ENCODE results near the gene PIGQ.
"Not testable (repeated sequence)": the region's sequence is repeated elsewhere in the genome, so short reads cannot be mapped to it uniquely, and the experiment has no call there.

PIGQ gene

GRCh38 chr16:597655-598054, 27.9 kb downstream of the PIGQ start:
- DNase-seq (ENCODE audit: low spot score in 2 of 2); H3K4me1 ChIP-seq; H3K36me3 ChIP-seq (replicated peaks); in situ Hi-C loops (cut with MboI; ENCODE audit: low sequenced_read_pairs); H3K4me3 ChIP-seq; H3K27me3 ChIP-seq (ENCODE audit: low read depth); H3K9me3 ChIP-seq: not testable (repeated sequence)

GRCh38 chr16:598823-599739, 29.3 kb downstream of the PIGQ start:
- H3K4me3 ChIP-seq: no peak overlapping the region
- in situ Hi-C loops (cut with MboI; ENCODE audit: low sequenced_read_pairs): no loop called here
- no peaks in the 10 kb centered on the region for H3K4me1 ChIP-seq
- DNase-seq (ENCODE audit: low spot score in 2 of 2): no peak
- H3K36me3 ChIP-seq (replicated peaks): no peaks in the 10 kb centered on the region; the same call in 1 of the 2 replicates
- H3K9me3 ChIP-seq: no peaks in the 10 kb centered on the region
- no peaks in the 10 kb centered on the region for H3K27me3 ChIP-seq (ENCODE audit: low read depth)

- Histone ChIP-seq H3K27me3 (ENCODE audit: low read depth) (no peaks in the 10 kb centered on the region), H3K9me3 (peaks cover 4% of the 10 kb centered on the region), H3K4me1 (no peaks in the 10 kb centered on the region), H3K36me3 (replicated peaks) (no peaks in the 10 kb centered on the region; the same call in 1 of the 2 replicates), H3K4me3 (no peak overlapping the region)
- in situ Hi-C loops (cut with MboI; ENCODE audit: low sequenced_read_pairs): no loop called here
- no peak for DNase-seq (ENCODE audit: low spot score in 2 of 2)
These were observed 31.0 kb downstream of the PIGQ start for GRCh38 chr16:600781-601180.

- Histone ChIP-seq H3K27me3 (ENCODE audit: low read depth) (no peaks in the 10 kb centered on the region), H3K36me3 (replicated peaks) (no peaks in the 10 kb centered on the region; the same call in 1 of the 2 replicates), H3K9me3 (peaks cover 4% of the 10 kb centered on the region)
These were observed 34.2 kb downstream of the PIGQ start for GRCh38 chr16:603933-604332.

GRCh38 chr16:606656-607307, 37.0 kb downstream of the PIGQ start:
- no peaks in the 10 kb centered on the region for H3K4me1 ChIP-seq
- in situ Hi-C loops (cut with MboI; ENCODE audit: low sequenced_read_pairs): no loop called here
- no peak overlapping the region for H3K4me3 ChIP-seq
- H3K36me3 ChIP-seq (replicated peaks): no peaks in the 10 kb centered on the region
- no peaks in the 10 kb centered on the region for H3K27me3 ChIP-seq (ENCODE audit: low read depth)
- H3K9me3 ChIP-seq: peaks cover 4% of the 10 kb centered on the region
- no peak for DNase-seq (ENCODE audit: low spot score in 2 of 2)

More at GRCh38 chr16:603933-604332, 34.2 kb downstream of the PIGQ start:
- no peak for DNase-seq (ENCODE audit: low spot score in 2 of 2)
- in situ Hi-C loops (cut with MboI; ENCODE audit: low sequenced_read_pairs): no loop called here
- no peak overlapping the region for H3K4me3 ChIP-seq
- no peaks in the 10 kb centered on the region for H3K4me1 ChIP-seq

- Histone ChIP-seq H3K4me3 (no peak overlapping the region), H3K4me1 (no peaks in the 10 kb centered on the region), H3K36me3 (replicated peaks) (no peaks in the 10 kb centered on the region), H3K9me3 (peaks cover 4% of the 10 kb centered on the region), H3K27me3 (ENCODE audit: low read depth) (no peaks in the 10 kb centered on the region)
- in situ Hi-C loops (cut with MboI; ENCODE audit: low sequenced_read_pairs): no loop called here
- DNase-seq (ENCODE audit: low spot score in 2 of 2): no peak
These were observed 38.3 kb downstream of the PIGQ start for GRCh38 chr16:608019-608418.

- in situ Hi-C loops (cut with MboI; ENCODE audit: low sequenced_read_pairs): no loop called here
These were observed 39.5 kb downstream of the PIGQ start for GRCh38 chr16:609316-609715.

GRCh38 chr16:609984-610383, 40.2 kb downstream of the PIGQ start:
- DNase-seq (ENCODE audit: low spot score in 2 of 2): no peak
- Histone ChIP-seq H3K4me1 (no peaks in the 10 kb centered on the region), H3K36me3 (replicated peaks) (no peaks in the 10 kb centered on the region), H3K9me3 (peaks cover 4% of the 10 kb centered on the region), H3K4me3 (no peak overlapping the region), H3K27me3 (ENCODE audit: low read depth) (no peaks in the 10 kb centered on the region)
- in situ Hi-C loops (cut with MboI; ENCODE audit: low sequenced_read_pairs): no loop called here

More at GRCh38 chr16:609316-609715, 39.5 kb downstream of the PIGQ start:
- H3K4me1 ChIP-seq: no peaks in the 10 kb centered on the region
- no peak for DNase-seq (ENCODE audit: low spot score in 2 of 2)
- no peaks in the 10 kb centered on the region for H3K27me3 ChIP-seq (ENCODE audit: low read depth)
- peaks cover 4% of the 10 kb centered on the region for H3K9me3 ChIP-seq
- H3K4me3 ChIP-seq: no peak overlapping the region
- no peaks in the 10 kb centered on the region for H3K36me3 ChIP-seq (replicated peaks)

GRCh38 chr16:610513-611381, 41.0 kb downstream of the PIGQ start:
- H3K4me1 ChIP-seq: no peaks in the 10 kb centered on the region
- no peaks in the 10 kb centered on the region for H3K36me3 ChIP-seq (replicated peaks)
- no peaks in the 10 kb centered on the region for H3K9me3 ChIP-seq
- in situ Hi-C loops (cut with MboI; ENCODE audit: low sequenced_read_pairs): no loop called here
- DNase-seq (ENCODE audit: low spot score in 2 of 2): peak in 1 of 2 experiments; percentile 65
- no peak overlapping the region for H3K4me3 ChIP-seq
- H3K27me3 ChIP-seq (ENCODE audit: low read depth): no peaks in the 10 kb centered on the region

GRCh38 chr16:615122-615521, 45.4 kb downstream of the PIGQ start:
- Histone ChIP-seq H3K36me3 (replicated peaks) (no peaks in the 10 kb centered on the region), H3K4me3 (no peak overlapping the region), H3K4me1 (no peaks in the 10 kb centered on the region), H3K27me3 (ENCODE audit: low read depth) (no peaks in the 10 kb centered on the region), H3K9me3 (no peaks in the 10 kb centered on the region)
- no peak for DNase-seq (ENCODE audit: low spot score in 2 of 2)
- in situ Hi-C loops (cut with MboI; ENCODE audit: low sequenced_read_pairs): no loop called here

GRCh38 chr16:616733-617586, 47.2 kb downstream of the PIGQ start:
- no peaks in the 10 kb centered on the region for H3K4me1 ChIP-seq
- H3K9me3 ChIP-seq: no peaks in the 10 kb centered on the region
- no peaks in the 10 kb centered on the region for H3K27me3 ChIP-seq (ENCODE audit: low read depth)
- in situ Hi-C loops (cut with MboI; ENCODE audit: low sequenced_read_pairs): no loop called here
- DNase-seq (ENCODE audit: low spot score in 2 of 2): no peak
- no peaks in the 10 kb centered on the region for H3K36me3 ChIP-seq (replicated peaks)
- no peak overlapping the region for H3K4me3 ChIP-seq

GRCh38 chr16:617855-618254, 48.1 kb downstream of the PIGQ start:
- in situ Hi-C loops (cut with MboI; ENCODE audit: low sequenced_read_pairs): no loop called here
- Histone ChIP-seq H3K4me1 (no peaks in the 10 kb centered on the region), H3K36me3 (replicated peaks) (no peaks in the 10 kb centered on the region), H3K9me3 (no peaks in the 10 kb centered on the region), H3K4me3 (no peak overlapping the region), H3K27me3 (ENCODE audit: low read depth) (no peaks in the 10 kb centered on the region)
- no peak for DNase-seq (ENCODE audit: low spot score in 2 of 2)
